Keratinocyte (primary cell): ENCODE measurements around the gene FXYD6. TPM values are rescaled to one million over a fixed set of nuclear protein-coding genes. Genes with fewer than 3 reads are reported as not detected.
A peak's percentile ranks its signal among the peaks of the same experiment; 100 is the strongest.

Experiments
- DNase-seq: peaks from one replicate; pipeline ENCODE4 v3.0.0-alpha.2; 2011; ENCODE audit warnings: low read depth, missing footprints, low spot score
- FAIRE-seq: peaks from 2 replicates; lab custom pipeline; 2011; peaks lifted over from hg19 to GRCh38; lab: Jason Lieb, UNC
- H2AFZ ChIP-seq: 2 replicates; pipeline ENCODE4 v1.6.0; 2012; ENCODE audit warnings: low read length, control low read depth, inconsistent platforms; ENCODE audit not compliant: control insufficient read depth
- H3K27ac ChIP-seq: 2 replicates; pipeline ENCODE4 v1.5.1; 2011; ENCODE audit warnings: low read length; ENCODE audit not compliant: control insufficient read depth, insufficient read depth
- H3K27me3 ChIP-seq: 3 replicates; pipeline ENCODE4 v1.6.0; 2011; ENCODE audit warnings: low read length; ENCODE audit not compliant: control insufficient read depth, insufficient read depth; ENCODE audit errors: extremely low read depth
- H3K36me3 ChIP-seq, 2 experiments: 2 replicates in 1 of 2; 3 replicates in 1 of 2; pipeline ENCODE4 v1.5.1; 2011; ENCODE audit warnings: low read length in 2 of 2, mild to moderate bottlenecking in 1 of 2; ENCODE audit not compliant: control insufficient read depth in 2 of 2, insufficient read depth in 2 of 2; ENCODE audit errors: extremely low read depth in 1 of 2
- H3K4me1 ChIP-seq: 3 replicates; pipeline ENCODE4 v1.5.1; 2011; ENCODE audit warnings: low read length; ENCODE audit not compliant: control insufficient read depth, insufficient read depth; ENCODE audit errors: extremely low read depth
- H3K4me2 ChIP-seq: 3 replicates; pipeline ENCODE4 v1.6.0; 2011; ENCODE audit warnings: low read depth, low read length; ENCODE audit not compliant: control insufficient read depth, insufficient read depth; ENCODE audit errors: extremely low read depth
- H3K4me3 ChIP-seq, 3 experiments: fragments of 200-600 bp in 1 of 3; sonication (generic) in 1 of 3; 2 replicates in 2 of 3; 3 replicates in 1 of 3; pipeline ENCODE4 v1.5.1; 2011 to 2016; ENCODE audit warnings: low read length in 3 of 3, mild to moderate bottlenecking in 3 of 3, control low read depth in 2 of 3, inconsistent platforms in 1 of 3, low read depth in 1 of 3, mixed read lengths in 1 of 3, mixed run types in 1 of 3, moderate library complexity in 1 of 3; ENCODE audit not compliant: control insufficient read depth in 2 of 3, insufficient read depth in 2 of 3; ENCODE audit errors: extremely low read depth in 1 of 3
- H3K79me2 ChIP-seq: 2 replicates; pipeline ENCODE4 v1.6.0; 2012; ENCODE audit warnings: low read length; ENCODE audit not compliant: control insufficient read depth, insufficient read depth
- H3K9ac ChIP-seq: 3 replicates; pipeline ENCODE4 v1.6.0; 2011; ENCODE audit warnings: low read length; ENCODE audit not compliant: control insufficient read depth, insufficient read depth; ENCODE audit errors: extremely low read depth
- H3K9me1 ChIP-seq: 3 replicates; pipeline ENCODE4 v1.6.0; 2011; ENCODE audit warnings: low read length; ENCODE audit not compliant: control insufficient read depth, insufficient read depth; ENCODE audit errors: extremely low read depth
- H3K9me3 ChIP-seq: 2 replicates; pipeline ENCODE4 v1.5.1; 2012; ENCODE audit warnings: low read depth, low read length; ENCODE audit not compliant: control insufficient read depth
- H4K20me1 ChIP-seq: 3 replicates; pipeline ENCODE4 v1.6.0; 2011; ENCODE audit warnings: low read length; ENCODE audit not compliant: control insufficient read depth, insufficient read depth; ENCODE audit errors: extremely low read depth
- EZH2 ChIP-seq: IDR thresholded peaks from one replicate; pipeline ENCODE4 v1.6.1; 2012; ENCODE audit warnings: inconsistent platforms, mild to moderate bottlenecking, low read length, moderate library complexity
- dilution Hi-C: fragments of 300-500 bp; cut with MboI; formaldehyde crosslinking; loops from one replicate; pipeline ENCODE4 v1.7.0; 2020; ENCODE audit warnings: low sequenced_read_pairs; ENCODE audit not compliant: extremely low pct_ligation_motif_present
- polyA plus RNA-seq, 5 experiments: library from polyadenylated mRNA; depleted of rRNA in 3 of 5; stranded (reverse) in 3 of 5; stranded (forward) in 1 of 5; unstranded in 1 of 5; fragments of >200 nt; gene quantifications; 1 replicate in 1 of 5; 2 replicates in 3 of 5; 3 replicates in 1 of 5; pipeline versions ENCODE4 v1.2.1 to v1.2.3, GENCODE V29; 2011 to 2012; ENCODE audit warnings: missing spikeins in 2 of 5, low read depth in 1 of 5, low replicate concordance in 1 of 5
- TF ChIP-seq, protein P1 (sequence below), 3 experiments: IDR thresholded peaks in 1 of 3; conservative IDR thresholded peaks in 1 of 3; optimal IDR thresholded peaks in 1 of 3; 2 replicates in 2 of 3; 3 replicates in 1 of 3; pipeline versions ENCODE3 to v1.5.1; 2011; ENCODE audit warnings: low read length in 3 of 3, mild to moderate bottlenecking in 3 of 3, moderate library complexity in 2 of 3, control low read depth in 1 of 3, inconsistent platforms in 1 of 3; ENCODE audit not compliant: insufficient read depth in 2 of 3; ENCODE audit errors: extremely low read depth in 1 of 3

FXYD6 gene
- polyA plus RNA-seq, 1 donor (not counting 4 experiments of a cell fraction or from before 2014, with no cell fraction given): not detected

DNA sequence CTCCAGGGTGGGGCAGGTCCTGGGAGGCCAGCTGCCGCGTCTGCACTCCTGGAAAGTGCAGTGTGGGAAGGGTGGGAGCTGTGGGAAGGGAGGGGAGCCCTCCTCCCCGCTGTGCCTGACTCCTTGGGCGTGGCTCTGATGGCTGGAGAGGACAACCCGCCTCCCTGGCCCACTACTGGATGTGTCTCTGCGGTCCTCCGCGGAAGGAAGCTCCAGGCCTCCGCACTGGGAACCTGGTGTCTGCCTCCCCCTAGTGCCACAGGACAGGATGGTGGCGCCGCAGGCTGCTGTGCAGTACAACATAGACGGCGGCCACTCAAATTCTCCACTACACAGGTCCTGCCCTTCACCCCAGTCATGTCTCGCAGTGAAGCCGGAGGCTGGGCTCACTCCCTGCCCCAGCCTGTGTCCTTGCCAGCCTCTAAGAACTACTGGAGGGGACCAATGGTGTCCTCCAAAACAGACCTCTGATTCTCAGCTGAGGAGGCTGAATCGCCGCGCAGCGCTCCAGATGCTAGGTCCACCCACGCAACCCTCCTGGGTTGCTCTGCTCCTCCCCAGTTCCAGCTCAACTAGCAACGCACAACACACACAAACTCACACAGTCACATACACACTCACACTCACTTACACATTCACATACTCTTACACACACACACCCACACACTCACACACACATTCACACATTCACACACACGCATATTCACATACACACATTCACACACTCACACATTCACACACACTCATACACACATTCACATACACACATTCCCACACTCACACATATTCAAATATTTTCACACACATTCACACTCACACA, 67.0 kb downstream of the FXYD6 start:
- TF ChIP-seq EZH2: no peak
- TF ChIP-seq, protein P1, sequence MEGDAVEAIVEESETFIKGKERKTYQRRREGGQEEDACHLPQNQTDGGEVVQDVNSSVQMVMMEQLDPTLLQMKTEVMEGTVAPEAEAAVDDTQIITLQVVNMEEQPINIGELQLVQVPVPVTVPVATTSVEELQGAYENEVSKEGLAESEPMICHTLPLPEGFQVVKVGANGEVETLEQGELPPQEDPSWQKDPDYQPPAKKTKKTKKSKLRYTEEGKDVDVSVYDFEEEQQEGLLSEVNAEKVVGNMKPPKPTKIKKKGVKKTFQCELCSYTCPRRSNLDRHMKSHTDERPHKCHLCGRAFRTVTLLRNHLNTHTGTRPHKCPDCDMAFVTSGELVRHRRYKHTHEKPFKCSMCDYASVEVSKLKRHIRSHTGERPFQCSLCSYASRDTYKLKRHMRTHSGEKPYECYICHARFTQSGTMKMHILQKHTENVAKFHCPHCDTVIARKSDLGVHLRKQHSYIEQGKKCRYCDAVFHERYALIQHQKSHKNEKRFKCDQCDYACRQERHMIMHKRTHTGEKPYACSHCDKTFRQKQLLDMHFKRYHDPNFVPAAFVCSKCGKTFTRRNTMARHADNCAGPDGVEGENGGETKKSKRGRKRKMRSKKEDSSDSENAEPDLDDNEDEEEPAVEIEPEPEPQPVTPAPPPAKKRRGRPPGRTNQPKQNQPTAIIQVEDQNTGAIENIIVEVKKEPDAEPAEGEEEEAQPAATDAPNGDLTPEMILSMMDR (optimal IDR thresholded peaks at IDR 0.05 in 1 of 3, IDR thresholded peaks at IDR 0.05 in 1 of 3, conservative IDR thresholded peaks at IDR 0.05 in 1 of 3; ENCODE audit: extremely low read depth in 1 of 3, insufficient read depth in 2 of 3, low read length in 3 of 3): peak; percentile 43 to 88 (median 80)
- DNase-seq: no peak
- no peak for FAIRE-seq
- Histone ChIP-seq H3K9me3 (no peaks in the 10 kb centered on the region), H3K79me2 (no peaks in the 10 kb centered on the region), H3K9me1 (no peaks in the 10 kb centered on the region), H3K4me3 (no peak overlapping the region), H3K9ac (no peak overlapping the region), H3K36me3 (no peaks in the 10 kb centered on the region), H4K20me1 (no peaks in the 10 kb centered on the region), H2AFZ (peak overlapping the region; percentile 8), H3K27me3 (peaks cover 8% of the 10 kb centered on the region), H3K27ac (no peak overlapping the region), H3K4me2 (peak overlapping the region; percentile 12), H3K4me1 (no peaks in the 10 kb centered on the region)
- dilution Hi-C loops: loop anchor here (25.0 kb wide), 1 partner anchor 372 kb away; no protein-coding TSS in a partner anchor

DNA sequence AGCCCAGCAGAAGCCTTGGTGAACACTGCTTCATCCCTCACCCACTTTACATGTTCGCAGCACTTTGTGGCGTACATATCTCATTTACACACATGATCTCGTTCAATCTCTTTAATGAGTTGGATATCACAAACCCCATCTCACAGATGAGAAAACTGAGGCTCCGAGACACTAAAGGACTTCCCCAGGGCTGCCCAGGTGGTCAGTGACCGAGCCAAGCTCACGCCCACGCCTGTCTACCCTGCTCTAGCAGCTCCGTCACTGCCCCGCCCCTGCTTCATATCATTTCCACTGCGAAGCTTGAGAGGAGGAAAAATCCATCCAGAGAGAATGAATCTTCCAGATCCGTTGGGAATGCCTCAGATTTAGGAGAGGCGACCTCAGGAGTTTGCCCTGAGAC, 67.7 kb downstream of the FXYD6 start:
- peaks cover 8% of the 10 kb centered on the region for H3K27me3 ChIP-seq
- H2AFZ ChIP-seq: peak overlapping the region; percentile 5
- DNase-seq: no peak
- TF ChIP-seq EZH2: no peak
- TF ChIP-seq, protein P1 (optimal IDR thresholded peaks at IDR 0.05 in 1 of 3, IDR thresholded peaks at IDR 0.05 in 1 of 3, conservative IDR thresholded peaks at IDR 0.05 in 1 of 3; ENCODE audit: extremely low read depth in 1 of 3, insufficient read depth in 2 of 3, low read length in 3 of 3): no peak
- no peaks in the 10 kb centered on the region for H4K20me1 ChIP-seq
- H3K9me3 ChIP-seq: no peaks in the 10 kb centered on the region
- no peak overlapping the region for H3K4me3 ChIP-seq
- H3K79me2 ChIP-seq: no peaks in the 10 kb centered on the region
- dilution Hi-C loops: loop anchor here (25.0 kb wide), 1 partner anchor 371 kb away; no protein-coding TSS in a partner anchor
- H3K4me2 ChIP-seq: peak overlapping the region; percentile 12
- H3K9me1 ChIP-seq: no peaks in the 10 kb centered on the region
- no peak overlapping the region for H3K27ac ChIP-seq
- no peaks in the 10 kb centered on the region for H3K4me1 ChIP-seq
- no peak overlapping the region for H3K9ac ChIP-seq
- H3K36me3 ChIP-seq: no peaks in the 10 kb centered on the region
- no peak for FAIRE-seq
